HUES48 (cell line): ENCODE data around the gene SYT13.

Experiments used
- H3K27ac ChIP-seq: one replicate; pipeline ENCODE4 v1.7.0; 2013; ENCODE audit warnings: low read depth, low read length, inconsistent platforms
- H3K27me3 ChIP-seq: 2 replicates; pipeline ENCODE4 v1.6.1; 2013; ENCODE audit warnings: mild to moderate bottlenecking, low read length; ENCODE audit not compliant: control insufficient read depth, insufficient read depth
- H3K36me3 ChIP-seq: 2 replicates; pipeline ENCODE4 v1.6.1; 2013; ENCODE audit warnings: low read length; ENCODE audit not compliant: control insufficient read depth, insufficient read depth
- H3K4me1 ChIP-seq: 2 replicates; pipeline ENCODE4 v1.6.1; 2013; ENCODE audit warnings: mild to moderate bottlenecking, low read length; ENCODE audit not compliant: control insufficient read depth, insufficient read depth
- H3K4me3 ChIP-seq: 2 replicates; pipeline ENCODE4 v1.5.1; 2013; ENCODE audit warnings: mild to moderate bottlenecking, low read depth, low read length
- H3K9ac ChIP-seq: 2 replicates; pipeline ENCODE4 v1.6.1; 2013; ENCODE audit warnings: mild to moderate bottlenecking, low read depth, low read length, moderate library complexity
- H3K9me3 ChIP-seq: 2 replicates; pipeline ENCODE4 v1.6.1; 2013; ENCODE audit warnings: low read length; ENCODE audit not compliant: control insufficient read depth, insufficient read depth

The SYT13 gene

DNA sequence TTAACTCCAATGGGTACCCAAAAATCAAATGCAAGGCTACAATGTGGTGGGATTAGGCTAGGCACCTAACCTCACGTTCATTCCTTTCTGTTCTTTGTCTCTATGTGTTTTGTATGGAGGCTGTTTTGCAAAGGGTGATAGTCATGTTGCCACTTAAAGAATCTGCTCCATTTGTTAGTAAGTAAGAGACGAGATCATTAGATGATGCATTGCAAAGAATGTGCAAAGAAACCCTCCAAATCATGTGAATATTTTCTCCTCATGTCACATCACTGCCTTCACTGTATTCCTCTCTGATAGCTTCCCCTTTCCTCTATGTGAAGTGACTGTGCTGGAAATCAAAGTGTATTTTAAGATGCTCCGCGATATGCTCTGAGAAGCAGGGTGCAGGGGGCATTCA is 11.9 kb downstream of the SYT13 start:
- no peak overlapping the region for H3K9ac ChIP-seq
- H3K4me3 ChIP-seq = no peak overlapping the region
- no peaks in the 10 kb centered on the region for H3K4me1 ChIP-seq
- H3K27ac ChIP-seq = no peak overlapping the region
- H3K27me3 ChIP-seq = no peaks in the 10 kb centered on the region
- H3K36me3 ChIP-seq = no peaks in the 10 kb centered on the region
- no peaks in the 10 kb centered on the region for H3K9me3 ChIP-seq

DNA sequence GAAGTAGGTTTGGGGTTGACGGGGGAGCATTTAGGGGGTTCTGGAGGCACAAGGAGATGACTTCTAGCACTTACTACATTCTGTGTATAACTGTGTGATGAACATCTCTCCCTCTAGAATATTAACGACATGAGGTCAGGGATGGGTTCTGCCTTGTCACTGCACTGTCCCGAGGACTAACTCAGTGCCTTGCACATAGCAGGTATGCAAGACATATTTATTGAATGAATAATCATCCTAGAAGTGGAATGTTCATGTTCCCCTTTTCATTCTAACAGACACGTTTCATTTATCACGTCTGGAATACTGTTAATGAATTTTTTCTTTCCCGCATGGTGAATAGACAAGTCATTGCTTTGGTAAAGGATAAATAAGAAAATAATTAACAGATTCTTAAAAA is 12.6 kb downstream of the SYT13 start:
- no peaks in the 10 kb centered on the region for H3K36me3 ChIP-seq
- no peak overlapping the region for H3K4me3 ChIP-seq
- H3K9ac ChIP-seq = no peak overlapping the region
- no peak overlapping the region for H3K27ac ChIP-seq
- H3K4me1 ChIP-seq = no peaks in the 10 kb centered on the region
- H3K9me3 ChIP-seq = no peaks in the 10 kb centered on the region
- H3K27me3 ChIP-seq = no peaks in the 10 kb centered on the region

- no peaks in the 10 kb centered on the region for H3K36me3 ChIP-seq
- H3K27ac ChIP-seq = no peak overlapping the region
- H3K9ac ChIP-seq = no peak overlapping the region
- H3K4me1 ChIP-seq = no peaks in the 10 kb centered on the region
- H3K27me3 ChIP-seq = no peaks in the 10 kb centered on the region; the same call in 1 of the 2 replicates
- H3K4me3 ChIP-seq = no peak overlapping the region
- no peaks in the 10 kb centered on the region for H3K9me3 ChIP-seq
These were observed 13.4 kb downstream of the SYT13 start for GRCh38 chr11:45272701-45273100.

DNA sequence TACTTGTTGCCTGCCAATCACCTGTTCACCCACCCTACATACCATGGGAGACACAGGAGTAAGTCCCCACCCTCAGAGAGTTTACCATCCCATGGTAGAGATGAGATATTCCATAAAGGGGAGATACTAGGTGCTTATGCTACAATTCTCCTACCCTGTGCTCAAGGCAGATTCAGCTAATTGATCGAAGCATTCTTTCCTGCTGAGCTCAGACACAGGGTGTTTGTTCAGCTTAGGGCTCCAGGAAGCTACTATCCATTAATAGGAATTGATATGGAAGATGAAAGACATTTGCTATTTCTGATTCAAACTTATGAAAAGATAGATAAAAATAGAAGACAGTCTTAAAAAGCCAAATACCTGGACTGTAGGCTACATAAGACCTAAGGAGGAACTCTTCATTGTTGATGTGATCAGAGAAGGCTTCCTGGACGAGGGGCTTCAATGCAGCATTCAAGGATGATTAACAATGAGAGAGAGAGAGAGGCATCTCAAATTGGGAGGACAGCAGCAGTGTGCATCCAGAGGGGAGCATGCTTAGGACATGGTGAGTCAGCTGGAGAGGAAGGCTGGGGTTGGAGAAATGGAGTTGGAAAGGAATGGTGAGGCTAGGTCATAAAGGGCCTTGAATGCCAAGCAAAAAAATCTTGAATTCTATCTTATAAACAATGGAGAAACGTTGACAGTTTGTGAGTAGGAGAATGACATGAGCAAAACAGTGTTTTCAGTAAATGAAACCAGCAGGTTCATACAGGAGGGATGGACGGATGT is 15.0 kb downstream of the SYT13 start:
- no peak overlapping the region for H3K9ac ChIP-seq
- no peak overlapping the region for H3K27ac ChIP-seq
- H3K9me3 ChIP-seq = no peaks in the 10 kb centered on the region
- no peaks in the 10 kb centered on the region for H3K36me3 ChIP-seq
- no peak overlapping the region for H3K4me3 ChIP-seq
- no peaks in the 10 kb centered on the region for H3K4me1 ChIP-seq
- no peaks in the 10 kb centered on the region; the same call in 1 of the 2 replicates for H3K27me3 ChIP-seq

DNA sequence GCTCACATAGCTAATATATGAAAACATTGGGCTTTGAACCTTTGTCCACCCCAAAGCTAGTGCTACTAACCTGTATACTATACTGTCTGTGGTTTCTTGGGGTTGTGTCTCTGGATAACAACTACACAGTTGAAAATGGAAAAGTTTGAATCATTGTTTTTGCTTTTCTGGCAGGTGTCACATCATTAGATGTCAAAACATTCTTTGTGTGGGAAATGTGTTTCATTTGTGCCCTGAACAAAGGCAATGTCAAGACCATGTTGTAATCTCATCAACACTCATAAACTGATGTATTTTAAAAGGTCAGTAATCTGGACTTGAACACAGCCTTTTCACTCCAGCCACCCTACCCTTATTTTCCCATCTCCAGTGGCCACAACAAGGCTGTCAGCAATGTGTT is 16.5 kb downstream of the SYT13 start:
- H3K36me3 ChIP-seq = no peaks in the 10 kb centered on the region
- no peak overlapping the region for H3K9ac ChIP-seq
- no peaks in the 10 kb centered on the region for H3K9me3 ChIP-seq
- no peak overlapping the region for H3K4me3 ChIP-seq
- no peak overlapping the region for H3K27ac ChIP-seq
- H3K27me3 ChIP-seq = no peaks in the 10 kb centered on the region; the same call in 1 of the 2 replicates
- no peaks in the 10 kb centered on the region for H3K4me1 ChIP-seq

GRCh38 chr11:45267652-45268299 is 18.4 kb downstream of the SYT13 start:
- H3K4me3 ChIP-seq = no peak overlapping the region
- no peaks in the 10 kb centered on the region for H3K9me3 ChIP-seq
- H3K36me3 ChIP-seq = no peaks in the 10 kb centered on the region
- no peaks in the 10 kb centered on the region for H3K4me1 ChIP-seq
- H3K9ac ChIP-seq = no peak overlapping the region
- H3K27ac ChIP-seq = no peak overlapping the region
- H3K27me3 ChIP-seq = no peaks in the 10 kb centered on the region; the same call in 1 of the 2 replicates

DNA sequence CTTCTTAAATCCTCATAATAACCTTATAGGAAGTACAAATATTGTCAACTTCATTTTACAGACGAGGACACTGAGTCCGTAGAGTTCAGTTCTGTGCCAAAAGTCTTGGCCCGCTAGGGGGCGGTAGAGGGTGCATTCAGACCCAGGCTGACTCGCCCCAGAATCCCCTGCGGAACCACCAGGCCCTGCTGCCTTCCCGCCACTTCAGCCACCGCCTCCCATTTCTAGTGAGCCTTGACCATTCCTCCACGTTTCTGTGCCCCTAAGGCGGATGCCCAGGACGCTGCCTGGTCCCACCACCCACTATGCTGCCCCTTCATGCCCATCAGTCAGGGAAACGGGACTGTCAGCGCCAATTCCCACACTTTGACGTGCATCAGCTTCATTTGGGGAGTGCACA is 19.1 kb downstream of the SYT13 start:
- no peak overlapping the region for H3K4me3 ChIP-seq
- no peaks in the 10 kb centered on the region for H3K9me3 ChIP-seq
- no peaks in the 10 kb centered on the region for H3K4me1 ChIP-seq
- H3K27me3 ChIP-seq = no peaks in the 10 kb centered on the region; the same call in 1 of the 2 replicates
- no peak overlapping the region for H3K27ac ChIP-seq
- H3K9ac ChIP-seq = no peak overlapping the region
- H3K36me3 ChIP-seq = no peaks in the 10 kb centered on the region

GRCh38 chr11:45266676-45267020 is 19.5 kb downstream of the SYT13 start:
- Histone ChIP-seq H3K4me3 (no peak overlapping the region), H3K27ac (no peak overlapping the region), H3K36me3 (no peaks in the 10 kb centered on the region), H3K4me1 (no peaks in the 10 kb centered on the region), H3K9me3 (no peaks in the 10 kb centered on the region), H3K9ac (no peak overlapping the region), H3K27me3 (no peaks in the 10 kb centered on the region; the same call in 1 of the 2 replicates)

DNA sequence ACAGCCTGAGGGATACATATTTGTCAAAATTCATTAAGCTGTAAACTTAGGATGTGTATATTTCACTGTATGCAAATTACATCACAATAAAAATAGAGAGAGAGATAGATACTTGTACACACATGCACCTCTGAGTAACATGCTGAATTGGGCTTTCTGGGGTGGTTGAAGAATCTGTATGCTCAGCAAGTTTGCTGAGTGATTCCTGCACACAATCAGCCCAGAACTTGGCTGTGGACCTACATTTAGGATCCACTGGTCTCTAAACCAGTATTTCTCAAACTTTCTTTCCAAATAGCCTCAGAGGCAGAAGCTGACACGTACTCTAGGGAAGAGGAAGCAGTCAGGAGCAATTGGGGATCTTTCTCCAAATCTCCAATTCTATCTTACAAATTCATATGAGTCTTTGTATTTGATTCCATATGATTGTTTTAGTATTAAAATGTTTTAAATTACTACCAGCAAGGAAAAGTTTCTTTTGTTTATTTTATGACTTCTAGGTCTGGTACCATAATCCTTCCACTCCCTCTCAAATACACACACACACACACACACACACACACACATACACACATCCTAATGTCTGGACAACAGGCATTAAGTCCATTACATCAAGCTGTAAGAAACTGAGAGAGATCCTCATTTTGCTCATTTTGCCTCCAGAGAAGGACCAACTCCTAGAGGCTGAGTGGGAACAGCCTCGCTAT is 20.0 kb downstream of the SYT13 start:
- Histone ChIP-seq H3K27ac (no peak overlapping the region), H3K4me3 (no peak overlapping the region), H3K9ac (no peak overlapping the region), H3K9me3 (no peaks in the 10 kb centered on the region), H3K27me3 (no peaks in the 10 kb centered on the region; the same call in 1 of the 2 replicates), H3K36me3 (no peaks in the 10 kb centered on the region), H3K4me1 (no peaks in the 10 kb centered on the region)

DNA sequence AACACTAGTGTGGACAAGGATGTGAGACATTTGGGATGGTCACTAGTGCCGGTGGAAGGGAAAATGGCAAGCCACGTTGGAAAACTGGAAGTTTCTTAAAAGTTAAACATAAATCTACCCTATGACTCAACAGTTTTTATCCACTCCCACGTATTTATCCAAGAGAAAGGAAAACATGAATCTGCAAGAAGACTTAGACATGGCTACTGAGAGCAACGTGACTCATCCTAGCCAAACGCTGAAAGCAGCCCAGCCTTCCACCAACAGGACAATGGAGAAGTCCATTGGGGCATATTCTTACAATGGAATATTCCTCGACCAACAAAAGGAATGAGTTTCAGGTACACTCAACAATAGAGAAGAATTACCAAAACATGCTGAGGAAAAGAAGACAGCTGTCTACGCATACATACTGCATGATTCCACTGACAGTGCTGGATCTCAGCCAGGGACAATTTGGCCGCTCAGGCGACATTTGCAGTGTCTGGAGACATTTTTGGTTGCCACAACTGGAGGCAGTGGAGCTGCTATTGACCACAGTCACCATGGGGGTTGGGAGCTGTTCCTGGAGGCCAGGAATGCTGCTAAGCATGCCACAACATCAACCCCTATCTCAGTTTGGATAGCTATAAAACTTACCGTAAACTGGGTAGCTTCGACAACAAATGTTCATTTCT is 21.2 kb downstream of the SYT13 start:
- Histone ChIP-seq H3K9ac (no peak overlapping the region), H3K4me3 (no peak overlapping the region), H3K27me3 (no peaks in the 10 kb centered on the region; the same call in 1 of the 2 replicates), H3K27ac (no peak overlapping the region), H3K9me3 (no peaks in the 10 kb centered on the region), H3K36me3 (no peaks in the 10 kb centered on the region), H3K4me1 (peaks cover 10% of the 10 kb centered on the region)
